ENCODE results near the gene UBE3A. TPM values are rescaled to one million over a fixed set of nuclear protein-coding genes. Genes with fewer than 3 reads are reported as not detected.

The UBE3A gene
- total RNA-seq, 1 experiment from 2014 or later = 67.6 TPM

- peaks cover 59% of the 10 kb centered on the region for H3K36me3 ChIP-seq
- no peak overlapping the region for H3K27ac ChIP-seq
These were observed 66.5 kb downstream of the UBE3A start for GRCh38 chr15:25372298-25372697.

DNA sequence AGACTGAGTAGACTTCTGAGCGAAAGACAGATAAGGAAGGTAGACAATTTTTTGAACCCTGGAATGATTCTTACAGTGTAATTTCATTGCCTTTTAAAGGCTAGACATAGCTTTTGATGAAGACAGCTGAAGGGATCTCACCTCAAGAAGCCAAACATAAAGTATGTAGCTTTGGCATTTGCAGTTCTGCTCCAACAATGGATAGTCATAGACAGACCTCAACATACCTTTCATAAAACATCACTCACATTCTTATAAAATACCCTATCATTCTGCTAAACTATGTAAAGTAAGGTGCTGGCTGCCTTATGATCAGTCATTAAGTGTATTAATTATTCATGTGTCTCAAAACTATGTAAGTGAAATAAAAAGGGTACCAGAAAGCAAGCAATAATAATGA is 70.0 kb downstream of the UBE3A start:
- no peak overlapping the region for H3K27ac ChIP-seq
- DNase-seq (ENCODE audit: low read depth in 1 of 2, low spot score in 2 of 2) = no peak
- H3K36me3 ChIP-seq = peaks cover 48% of the 10 kb centered on the region
- no peaks in the 10 kb centered on the region for H3K27me3 ChIP-seq (replicated peaks)
- peaks cover 8% of the 10 kb centered on the region for H3K4me1 ChIP-seq (replicated peaks)
- no peak overlapping the region for H3K4me3 ChIP-seq
- H3K9me3 ChIP-seq (replicated peaks) = no peaks in the 10 kb centered on the region

More at GRCh38 chr15:25372298-25372697, 66.5 kb downstream of the UBE3A start:
- Histone ChIP-seq H3K4me1 (replicated peaks) (peaks cover 8% of the 10 kb centered on the region), H3K9me3 (replicated peaks) (no peaks in the 10 kb centered on the region), H3K27me3 (replicated peaks) (no peaks in the 10 kb centered on the region), H3K4me3 (no peak overlapping the region)
- peak in 1 of 2 experiments; percentile 12 for DNase-seq (ENCODE audit: low read depth in 1 of 2, low spot score in 2 of 2)

GRCh38 chr15:25366058-25366457 is 72.8 kb downstream of the UBE3A start:
- Histone ChIP-seq H3K4me3 (no peak overlapping the region), H3K9me3 (replicated peaks) (no peaks in the 10 kb centered on the region), H3K27ac (no peak overlapping the region), H3K36me3 (peaks cover 27% of the 10 kb centered on the region), H3K4me1 (replicated peaks) (no peaks in the 10 kb centered on the region), H3K27me3 (replicated peaks) (no peaks in the 10 kb centered on the region)
- DNase-seq (ENCODE audit: low read depth in 1 of 2, low spot score in 2 of 2) = no peak

- Histone ChIP-seq H3K27ac (no peak overlapping the region), H3K36me3 (peaks cover 29% of the 10 kb centered on the region), H3K4me1 (replicated peaks) (no peaks in the 10 kb centered on the region), H3K27me3 (replicated peaks) (no peaks in the 10 kb centered on the region), H3K4me3 (no peak overlapping the region), H3K9me3 (replicated peaks) (no peaks in the 10 kb centered on the region)
- no peak for DNase-seq (ENCODE audit: low read depth in 1 of 2, low spot score in 2 of 2)
These were observed 76.3 kb downstream of the UBE3A start for GRCh38 chr15:25362545-25362944.

- H3K36me3 ChIP-seq = peaks cover 42% of the 10 kb centered on the region
- H3K27ac ChIP-seq = no peak overlapping the region
- H3K4me1 ChIP-seq (replicated peaks) = peaks cover 3% of the 10 kb centered on the region; the same call in 1 of the 2 replicates
- H3K9me3 ChIP-seq (replicated peaks) = no peaks in the 10 kb centered on the region
- no peaks in the 10 kb centered on the region for H3K27me3 ChIP-seq (replicated peaks)
- H3K4me3 ChIP-seq = no peak overlapping the region
- DNase-seq (ENCODE audit: low read depth in 1 of 2, low spot score in 2 of 2) = no peak
These were observed 91.1 kb downstream of the UBE3A start for GRCh38 chr15:25347707-25348106.

GRCh38 chr15:25346371-25346770 is 92.5 kb downstream of the UBE3A start:
- Histone ChIP-seq H3K4me1 (replicated peaks) (peaks cover 3% of the 10 kb centered on the region; the same call in 1 of the 2 replicates), H3K9me3 (replicated peaks) (no peaks in the 10 kb centered on the region), H3K36me3 (peaks cover 32% of the 10 kb centered on the region), H3K27me3 (replicated peaks) (no peaks in the 10 kb centered on the region), H3K27ac (no peak overlapping the region), H3K4me3 (no peak overlapping the region)
- no peak for DNase-seq (ENCODE audit: low read depth in 1 of 2, low spot score in 2 of 2)

GRCh38 chr15:25345943-25346342 is 92.9 kb downstream of the UBE3A start:
- DNase-seq (ENCODE audit: low read depth in 1 of 2, low spot score in 2 of 2) = no peak
- no peaks in the 10 kb centered on the region for H3K27me3 ChIP-seq (replicated peaks)
- H3K4me3 ChIP-seq = no peak overlapping the region
- H3K9me3 ChIP-seq (replicated peaks) = no peaks in the 10 kb centered on the region
- H3K36me3 ChIP-seq = peaks cover 29% of the 10 kb centered on the region
- H3K4me1 ChIP-seq (replicated peaks) = peaks cover 3% of the 10 kb centered on the region; the same call in 1 of the 2 replicates
- H3K27ac ChIP-seq = no peak overlapping the region

DNA sequence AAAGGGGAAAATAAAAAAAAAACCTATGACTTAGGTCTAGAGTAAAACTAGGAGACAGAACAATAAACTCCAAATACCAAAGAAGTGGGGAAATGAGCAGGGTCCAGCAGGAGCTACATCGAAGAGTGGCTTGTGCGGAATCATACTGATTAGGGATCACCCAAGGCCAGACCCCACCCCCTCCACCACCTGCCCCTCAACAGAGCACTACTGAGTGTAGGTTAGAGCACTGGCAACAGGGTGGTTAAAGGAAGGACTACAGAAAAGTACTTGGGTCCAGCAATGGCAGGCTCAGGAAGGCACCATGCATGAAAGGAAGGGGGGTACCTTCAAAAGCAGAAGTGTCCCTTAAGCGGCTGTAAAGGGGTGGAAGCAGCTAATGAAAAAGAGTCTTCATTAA is 96.2 kb downstream of the UBE3A start:
- no peak for DNase-seq (ENCODE audit: low read depth in 1 of 2, low spot score in 2 of 2)
- Histone ChIP-seq H3K36me3 (peaks cover 43% of the 10 kb centered on the region), H3K27me3 (replicated peaks) (no peaks in the 10 kb centered on the region), H3K27ac (no peak overlapping the region), H3K4me3 (no peak overlapping the region), H3K9me3 (replicated peaks) (no peaks in the 10 kb centered on the region), H3K4me1 (replicated peaks) (peaks cover 3% of the 10 kb centered on the region; the same call in 1 of the 2 replicates)

DNA sequence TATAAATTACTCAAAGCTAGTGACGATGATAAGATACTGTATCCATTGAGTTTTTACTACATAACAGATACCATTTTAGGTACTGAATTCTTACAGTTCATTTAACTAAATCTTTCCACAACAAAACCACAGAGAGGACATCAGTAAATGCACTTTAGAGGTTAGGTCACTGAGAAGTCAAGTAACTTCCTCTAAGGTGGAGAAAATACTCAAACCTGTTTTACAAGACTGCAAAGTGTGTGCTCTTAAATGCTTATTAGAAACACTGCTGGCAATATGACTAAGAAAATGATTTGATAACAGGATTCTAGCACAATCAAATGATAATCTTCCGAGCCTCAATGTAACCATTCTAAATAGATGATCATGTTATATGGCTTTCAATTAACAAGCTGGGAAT is 99.4 kb downstream of the UBE3A start:
- H3K4me3 ChIP-seq = no peak overlapping the region
- DNase-seq (ENCODE audit: low read depth in 1 of 2, low spot score in 2 of 2) = no peak

GRCh38 chr15:25335279-25335678 is 103.5 kb downstream of the UBE3A start:
- no peak overlapping the region for H3K4me3 ChIP-seq
- H3K27ac ChIP-seq = no peak overlapping the region
- no peak for DNase-seq (ENCODE audit: low read depth in 1 of 2, low spot score in 2 of 2)
- H3K4me1 ChIP-seq (replicated peaks) = no peaks in the 10 kb centered on the region
- peaks cover 37% of the 10 kb centered on the region for H3K36me3 ChIP-seq
- H3K9me3 ChIP-seq (replicated peaks) = no peaks in the 10 kb centered on the region
- H3K27me3 ChIP-seq (replicated peaks) = no peaks in the 10 kb centered on the region

More for the DNA sequence above, 99.4 kb downstream of the UBE3A start:
- Histone ChIP-seq H3K27me3 (replicated peaks) (no peaks in the 10 kb centered on the region), H3K27ac (no peak overlapping the region), H3K36me3 (peaks cover 45% of the 10 kb centered on the region), H3K9me3 (replicated peaks) (no peaks in the 10 kb centered on the region), H3K4me1 (replicated peaks) (peaks cover 3% of the 10 kb centered on the region; the same call in 1 of the 2 replicates)

DNA sequence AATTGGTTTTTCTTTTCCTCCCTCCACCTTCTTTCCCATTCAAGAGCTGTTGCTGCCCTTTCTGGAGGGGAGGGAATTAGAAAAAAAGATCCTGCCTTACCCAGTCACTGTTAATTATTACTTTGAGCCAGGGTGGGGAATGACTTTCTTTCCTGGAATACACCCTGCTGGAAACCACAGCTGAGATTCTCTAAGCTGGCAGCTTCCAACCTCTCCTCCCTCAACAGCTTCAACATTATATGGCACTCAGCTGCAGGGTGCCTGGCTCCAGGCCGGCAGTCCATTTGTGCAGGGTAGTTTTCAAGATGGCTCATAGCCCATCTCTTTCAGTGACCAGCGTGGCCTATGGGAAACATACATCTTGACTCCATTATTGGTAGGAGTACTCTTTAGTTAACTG is 105.8 kb downstream of the UBE3A start:
- no peaks in the 10 kb centered on the region for H3K27me3 ChIP-seq (replicated peaks)
- H3K4me3 ChIP-seq = no peak overlapping the region
- H3K9me3 ChIP-seq (replicated peaks) = no peaks in the 10 kb centered on the region
- H3K36me3 ChIP-seq = peaks cover 17% of the 10 kb centered on the region
- DNase-seq (ENCODE audit: low read depth in 1 of 2, low spot score in 2 of 2) = no peak
- H3K4me1 ChIP-seq (replicated peaks) = no peaks in the 10 kb centered on the region
- no peak overlapping the region for H3K27ac ChIP-seq

DNA sequence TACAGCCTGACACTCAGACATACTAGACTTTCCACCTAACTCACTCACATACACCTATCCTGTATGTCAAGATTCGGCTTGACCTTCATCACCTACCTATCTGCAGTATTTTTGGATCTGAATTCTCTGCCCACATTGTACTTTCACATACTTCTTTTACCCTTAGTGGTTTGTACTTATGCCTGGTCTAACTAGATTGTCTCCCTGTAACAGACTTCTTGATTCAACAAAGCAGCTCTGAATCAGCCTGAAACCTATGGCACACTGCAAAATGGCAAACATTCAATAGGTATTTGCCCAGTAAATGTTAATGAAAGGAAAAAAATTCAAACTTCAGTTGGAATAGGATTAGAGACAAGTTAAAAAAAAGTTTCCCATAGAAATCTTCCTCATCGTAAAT is 106.5 kb downstream of the UBE3A start:
- no peak for DNase-seq (ENCODE audit: low read depth in 1 of 2, low spot score in 2 of 2)
- Histone ChIP-seq H3K9me3 (replicated peaks) (no peaks in the 10 kb centered on the region), H3K27me3 (replicated peaks) (no peaks in the 10 kb centered on the region), H3K4me1 (replicated peaks) (no peaks in the 10 kb centered on the region), H3K27ac (no peak overlapping the region), H3K36me3 (peaks cover 10% of the 10 kb centered on the region), H3K4me3 (no peak overlapping the region)

DNA sequence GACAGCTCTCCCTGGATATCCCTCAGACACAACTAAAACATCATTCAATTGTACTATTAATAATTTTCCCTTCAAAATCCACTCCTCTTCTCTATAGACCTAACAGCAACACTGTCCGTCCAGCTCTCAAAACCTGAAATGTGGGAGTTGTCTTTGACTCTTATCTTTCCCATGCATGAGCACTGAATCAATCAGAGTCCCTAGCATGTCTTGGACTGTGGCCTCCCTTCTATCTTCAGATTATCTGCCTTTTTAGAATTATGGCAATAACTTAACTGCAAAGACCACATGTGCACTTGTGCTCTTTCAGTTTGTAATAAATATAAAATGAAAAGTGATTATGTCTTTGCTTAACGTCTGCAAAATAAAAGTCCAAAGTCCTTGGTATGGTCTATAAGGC is 107.0 kb downstream of the UBE3A start:
- no peaks in the 10 kb centered on the region for H3K4me1 ChIP-seq (replicated peaks)
- DNase-seq (ENCODE audit: low read depth in 1 of 2, low spot score in 2 of 2) = no peak

GRCh38 chr15:25331404-25331803 is 107.4 kb downstream of the UBE3A start:
- Histone ChIP-seq H3K9me3 (replicated peaks) (no peaks in the 10 kb centered on the region), H3K27me3 (replicated peaks) (no peaks in the 10 kb centered on the region), H3K36me3 (peaks cover 4% of the 10 kb centered on the region; the same call in 1 of the 2 replicates), H3K27ac (no peak overlapping the region), H3K4me3 (no peak overlapping the region), H3K4me1 (replicated peaks) (no peaks in the 10 kb centered on the region)
- DNase-seq (ENCODE audit: low read depth in 1 of 2, low spot score in 2 of 2) = no peak

More for the DNA sequence above, 107.0 kb downstream of the UBE3A start:
- no peak overlapping the region for H3K27ac ChIP-seq
- H3K36me3 ChIP-seq = peaks cover 5% of the 10 kb centered on the region
- no peak overlapping the region for H3K4me3 ChIP-seq
- H3K9me3 ChIP-seq (replicated peaks) = no peaks in the 10 kb centered on the region
- no peaks in the 10 kb centered on the region for H3K27me3 ChIP-seq (replicated peaks)

DNA sequence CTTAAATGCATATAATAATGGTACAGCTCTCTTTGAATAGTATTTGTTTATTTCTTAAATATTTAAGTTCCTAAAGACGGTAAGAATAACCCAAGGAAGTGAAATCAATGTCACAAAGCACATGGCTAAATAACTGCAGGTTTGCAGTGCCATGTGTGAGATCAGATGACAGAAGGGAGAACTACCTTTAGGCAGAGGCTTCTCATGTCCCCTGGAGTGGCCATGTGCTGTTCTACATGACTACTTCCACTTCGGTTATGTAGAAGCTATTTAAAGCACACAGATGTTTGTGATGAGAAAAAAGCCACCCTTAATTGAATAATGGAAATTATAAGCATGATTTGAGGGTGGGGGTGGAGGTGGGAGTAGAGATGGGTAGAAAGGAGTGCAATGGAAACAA is 109.1 kb downstream of the UBE3A start:
- H3K27me3 ChIP-seq (replicated peaks) = no peaks in the 10 kb centered on the region
- no peak overlapping the region for H3K4me3 ChIP-seq
- H3K27ac ChIP-seq = no peak overlapping the region
- no peak for DNase-seq (ENCODE audit: low read depth in 1 of 2, low spot score in 2 of 2)
- H3K4me1 ChIP-seq (replicated peaks) = no peaks in the 10 kb centered on the region
- no peaks in the 10 kb centered on the region for H3K9me3 ChIP-seq (replicated peaks)
- H3K36me3 ChIP-seq = no peaks in the 10 kb centered on the region

Data from SJSA1 (cell line).